HepG2 (cell line): ENCODE results near the gene MGLL. TPM values are rescaled to one million over a fixed set of nuclear protein-coding genes. Genes with fewer than 3 reads are reported as not detected.

Source experiments
- CCAR2 ChIP-seq: fragments of 200-400 bp; formaldehyde crosslinking; optimal IDR thresholded peaks from 2 replicates; pipeline ENCODE3; 2018; ENCODE audit warnings: low read depth, mild to moderate bottlenecking, low read length, moderate library complexity
- CHD4 ChIP-seq: fragments of 200-600 bp; sonication (generic); IDR thresholded peaks from 2 replicates; pipeline ENCODE4 v1.7.0; 2017; ENCODE audit warnings: mild to moderate bottlenecking, low read length, borderline replicate concordance
- FOXO1 ChIP-seq: sonication (generic); formaldehyde crosslinking; IDR thresholded peaks from 2 replicates; pipeline ENCODE4 v1.4.0; 2020; ENCODE audit warnings: missing genetic modification reagents
- GATAD1 ChIP-seq: IDR thresholded peaks from 2 replicates; pipeline ENCODE4 v1.6.1; 2016; ENCODE audit warnings: missing genetic modification reagents, missing compliant biosample characterization
- HNF4A ChIP-seq: sonication (generic); formaldehyde crosslinking; IDR thresholded peaks from 2 replicates; pipeline ENCODE4 v1.4.0; 2020; ENCODE audit warnings: missing genetic modification reagents
- KDM2A ChIP-seq: sonication (generic); formaldehyde crosslinking; IDR thresholded peaks from 2 replicates; pipeline ENCODE4 v1.4.0; 2020; ENCODE audit warnings: low read depth, missing genetic modification reagents, borderline replicate concordance
- MEIS1 ChIP-seq: sonication (generic); formaldehyde crosslinking; IDR thresholded peaks from 2 replicates; pipeline ENCODE4 v1.9.0; 2021; ENCODE audit warnings: mild to moderate bottlenecking, missing genetic modification reagents, moderate library complexity, borderline replicate concordance
- NFKB2 ChIP-seq: sonication (generic); formaldehyde crosslinking; IDR thresholded peaks from 2 replicates; pipeline ENCODE4 v1.4.0; 2020; ENCODE audit warnings: missing genetic modification reagents, borderline replicate concordance
- NPAS2 ChIP-seq: sonication (generic); formaldehyde crosslinking; IDR thresholded peaks from 2 replicates; pipeline ENCODE4 v1.8.0; 2022; ENCODE audit warnings: mild to moderate bottlenecking, missing genetic modification reagents, borderline replicate concordance
- NR2F1 ChIP-seq, 2 experiments: fragments of 450-650 bp in 1 of 2; formaldehyde crosslinking in 1 of 2; IDR thresholded peaks; 2 replicates each; pipeline versions ENCODE4 v1.5.0 to v1.6.1; 2016 to 2020; ENCODE audit warnings: mild to moderate bottlenecking in 1 of 2, missing compliant biosample characterization in 1 of 2, missing genetic modification reagents in 1 of 2, moderate library complexity in 1 of 2
- RORA ChIP-seq: sonication (generic); formaldehyde crosslinking; IDR thresholded peaks from 2 replicates; pipeline ENCODE4 v1.5.0; 2020; ENCODE audit warnings: mild to moderate bottlenecking, missing genetic modification reagents, moderate library complexity
- SCMH1 ChIP-seq: sonication (generic); formaldehyde crosslinking; IDR thresholded peaks from 2 replicates; pipeline ENCODE4 v1.9.0; 2021; ENCODE audit warnings: missing genetic modification reagents, mild to moderate bottlenecking, borderline replicate concordance
- SNAPC2 ChIP-seq: sonication (generic); formaldehyde crosslinking; IDR thresholded peaks from 2 replicates; pipeline ENCODE4 v1.8.1; 2022; ENCODE audit warnings: mild to moderate bottlenecking, missing genetic modification reagents
- SOX6 ChIP-seq, 2 experiments: fragments of 450-650 bp in 1 of 2; sonication (generic) in 1 of 2; formaldehyde crosslinking in 1 of 2; IDR thresholded peaks; 2 replicates each; pipeline versions ENCODE4 v1.4.0 to v1.6.1; 2017 to 2020; ENCODE audit warnings: antibody characterized with exemption in 1 of 2, mild to moderate bottlenecking in 1 of 2, missing genetic modification reagents in 1 of 2
- SRY ChIP-seq: sonication (generic); formaldehyde crosslinking; IDR thresholded peaks from 2 replicates; pipeline ENCODE4 v1.8.0; 2022; ENCODE audit warnings: mild to moderate bottlenecking, missing genetic modification reagents
- ZNF331 ChIP-seq: sonication (generic); formaldehyde crosslinking; IDR thresholded peaks from 2 replicates; pipeline ENCODE4 v1.4.0; 2020; ENCODE audit warnings: missing genetic modification reagents
- ZNF441 ChIP-seq: sonication (generic); formaldehyde crosslinking; IDR thresholded peaks from 2 replicates; pipeline ENCODE4 v1.7.0; 2021; ENCODE audit warnings: missing genetic modification reagents, borderline replicate concordance
- ZNF501 ChIP-seq: sonication (generic); formaldehyde crosslinking; IDR thresholded peaks from 2 replicates; pipeline ENCODE4 v1.5.1; 2020; ENCODE audit warnings: mild to moderate bottlenecking, moderate library complexity, missing genetic modification reagents
- ZNF792 ChIP-seq: IDR thresholded peaks from 2 replicates; pipeline ENCODE4 v1.6.1; 2016
- ZSCAN21 ChIP-seq: sonication (generic); formaldehyde crosslinking; IDR thresholded peaks from 2 replicates; pipeline ENCODE4 v1.8.0; 2022; ENCODE audit warnings: mild to moderate bottlenecking, missing genetic modification reagents, moderate library complexity, borderline replicate concordance
- polyA plus RNA-seq, 8 experiments: library from polyadenylated mRNA; depleted of rRNA in 3 of 8; stranded (reverse) in 7 of 8; unstranded in 1 of 8; fragments of >200 nt; fragmentation: Illumina TruSeq in 4 of 8; extraction: Trizol in 4 of 8; gene quantifications; 2 replicates each; pipeline versions ENCODE4 v1.2.1 to v1.2.3, GENCODE V29; 2011 to 2016; ENCODE audit warnings: low read depth in 4 of 8, missing spikeins in 1 of 8, mixed read lengths in 1 of 8; ENCODE audit not compliant: insufficient read depth in 1 of 8
- total RNA-seq, 5 experiments: library from RNA; depleted of rRNA; stranded (reverse); fragments of >200 nt; fragmentation: Illumina TruSeq; extraction: Trizol; gene quantifications; 2 replicates each; pipeline ENCODE4 v1.2.3, GENCODE V29; 2016; ENCODE audit warnings: low read depth in 1 of 5
- TF ChIP-seq, protein P1 (sequence below): sonication (generic); formaldehyde crosslinking; IDR thresholded peaks from 2 replicates; pipeline ENCODE4 v1.5.0; 2020; ENCODE audit warnings: missing genetic modification reagents
- TF ChIP-seq, protein P2 (sequence below): sonication (generic); formaldehyde crosslinking; IDR thresholded peaks from 2 replicates; pipeline ENCODE4 v1.4.0; 2020; ENCODE audit warnings: mild to moderate bottlenecking, missing genetic modification reagents, borderline replicate concordance

The MGLL gene
- total and polyA plus RNA-seq, 2 of the 13 experiments (the other 11 are each of a cell fraction or from before 2014, with no cell fraction given) = not detected

DNA sequence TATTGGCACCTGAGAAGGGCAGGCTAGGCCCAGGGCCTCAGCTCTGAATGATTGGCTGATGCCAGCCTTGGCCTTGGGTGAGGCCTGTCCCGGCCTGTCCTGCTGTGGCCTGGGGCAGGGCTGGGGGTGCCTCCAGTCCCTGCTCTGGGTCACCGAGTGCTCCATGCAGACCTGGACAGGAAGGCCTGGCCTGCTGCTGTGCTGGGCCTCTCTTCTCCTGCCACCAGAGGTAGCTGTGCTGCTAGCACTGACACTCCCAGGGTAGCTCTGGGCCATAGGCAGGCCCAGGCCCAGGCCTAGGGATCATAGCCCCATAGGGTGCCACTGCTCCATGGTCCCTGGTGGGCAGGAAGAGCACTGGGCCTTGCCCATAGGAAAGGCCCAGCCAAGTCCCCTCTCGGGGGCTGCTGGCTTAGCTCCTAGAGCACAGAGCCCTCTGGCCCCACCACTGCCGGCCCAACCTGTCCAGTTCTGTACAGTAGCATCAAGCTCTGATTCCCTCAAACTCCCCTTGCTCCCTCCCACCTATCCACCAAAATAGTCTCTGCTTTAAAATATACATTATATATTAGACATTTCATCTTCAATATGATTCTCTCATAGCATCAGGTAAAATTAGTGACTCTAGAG lies 131.4 kb downstream of the MGLL start (continued):
- TF ChIP-seq SOX6 (IDR thresholded peaks at IDR 0.05) = no peak
- TF ChIP-seq SOX6 (CRISPR knock-in tag; IDR thresholded peaks at IDR 0.05) = no peak
- no peak for TF ChIP-seq SRY
- no peak for TF ChIP-seq CCAR2
- TF ChIP-seq NPAS2 (CRISPR knock-in tag) = no peak
- TF ChIP-seq GATAD1 = no peak
- TF ChIP-seq ZNF501 (CRISPR knock-in tag) = no peak
- no peak for TF ChIP-seq ZSCAN21 (CRISPR knock-in tag)
- 0 out of 2 replicates have a peak, but pooled peaks have one; percentile 27 for TF ChIP-seq KDM2A (CRISPR knock-in tag)
- TF ChIP-seq FOXO1 = no peak
- no peak for TF ChIP-seq RORA (CRISPR knock-in tag)
- no peak for TF ChIP-seq NR2F1 (CRISPR knock-in tag; IDR thresholded peaks at IDR 0.05)
- no peak for TF ChIP-seq SNAPC2
- 0 out of 2 replicates have a peak, but pooled peaks have one; percentile 25 for TF ChIP-seq NFKB2 (CRISPR knock-in tag)
- TF ChIP-seq ZNF441 (CRISPR knock-in tag) = no peak
- TF ChIP-seq CHD4 = no peak
- TF ChIP-seq SCMH1 (CRISPR knock-in tag) = no peak
- TF ChIP-seq, protein P1, sequence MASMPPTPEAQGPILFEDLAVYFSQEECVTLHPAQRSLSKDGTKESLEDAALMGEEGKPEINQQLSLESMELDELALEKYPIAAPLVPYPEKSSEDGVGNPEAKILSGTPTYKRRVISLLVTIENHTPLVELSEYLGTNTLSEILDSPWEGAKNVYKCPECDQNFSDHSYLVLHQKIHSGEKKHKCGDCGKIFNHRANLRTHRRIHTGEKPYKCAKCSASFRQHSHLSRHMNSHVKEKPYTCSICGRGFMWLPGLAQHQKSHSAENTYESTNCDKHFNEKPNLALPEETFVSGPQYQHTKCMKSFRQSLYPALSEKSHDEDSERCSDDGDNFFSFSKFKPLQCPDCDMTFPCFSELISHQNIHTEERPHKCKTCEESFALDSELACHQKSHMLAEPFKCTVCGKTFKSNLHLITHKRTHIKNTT (CRISPR knock-in tag) = no peak
- no peak for TF ChIP-seq HNF4A (CRISPR knock-in tag)
- TF ChIP-seq ZNF792 (CRISPR knock-in tag) = no peak
- no peak for TF ChIP-seq MEIS1
- no peak for TF ChIP-seq ZNF331 (CRISPR knock-in tag)
- TF ChIP-seq, protein P2, sequence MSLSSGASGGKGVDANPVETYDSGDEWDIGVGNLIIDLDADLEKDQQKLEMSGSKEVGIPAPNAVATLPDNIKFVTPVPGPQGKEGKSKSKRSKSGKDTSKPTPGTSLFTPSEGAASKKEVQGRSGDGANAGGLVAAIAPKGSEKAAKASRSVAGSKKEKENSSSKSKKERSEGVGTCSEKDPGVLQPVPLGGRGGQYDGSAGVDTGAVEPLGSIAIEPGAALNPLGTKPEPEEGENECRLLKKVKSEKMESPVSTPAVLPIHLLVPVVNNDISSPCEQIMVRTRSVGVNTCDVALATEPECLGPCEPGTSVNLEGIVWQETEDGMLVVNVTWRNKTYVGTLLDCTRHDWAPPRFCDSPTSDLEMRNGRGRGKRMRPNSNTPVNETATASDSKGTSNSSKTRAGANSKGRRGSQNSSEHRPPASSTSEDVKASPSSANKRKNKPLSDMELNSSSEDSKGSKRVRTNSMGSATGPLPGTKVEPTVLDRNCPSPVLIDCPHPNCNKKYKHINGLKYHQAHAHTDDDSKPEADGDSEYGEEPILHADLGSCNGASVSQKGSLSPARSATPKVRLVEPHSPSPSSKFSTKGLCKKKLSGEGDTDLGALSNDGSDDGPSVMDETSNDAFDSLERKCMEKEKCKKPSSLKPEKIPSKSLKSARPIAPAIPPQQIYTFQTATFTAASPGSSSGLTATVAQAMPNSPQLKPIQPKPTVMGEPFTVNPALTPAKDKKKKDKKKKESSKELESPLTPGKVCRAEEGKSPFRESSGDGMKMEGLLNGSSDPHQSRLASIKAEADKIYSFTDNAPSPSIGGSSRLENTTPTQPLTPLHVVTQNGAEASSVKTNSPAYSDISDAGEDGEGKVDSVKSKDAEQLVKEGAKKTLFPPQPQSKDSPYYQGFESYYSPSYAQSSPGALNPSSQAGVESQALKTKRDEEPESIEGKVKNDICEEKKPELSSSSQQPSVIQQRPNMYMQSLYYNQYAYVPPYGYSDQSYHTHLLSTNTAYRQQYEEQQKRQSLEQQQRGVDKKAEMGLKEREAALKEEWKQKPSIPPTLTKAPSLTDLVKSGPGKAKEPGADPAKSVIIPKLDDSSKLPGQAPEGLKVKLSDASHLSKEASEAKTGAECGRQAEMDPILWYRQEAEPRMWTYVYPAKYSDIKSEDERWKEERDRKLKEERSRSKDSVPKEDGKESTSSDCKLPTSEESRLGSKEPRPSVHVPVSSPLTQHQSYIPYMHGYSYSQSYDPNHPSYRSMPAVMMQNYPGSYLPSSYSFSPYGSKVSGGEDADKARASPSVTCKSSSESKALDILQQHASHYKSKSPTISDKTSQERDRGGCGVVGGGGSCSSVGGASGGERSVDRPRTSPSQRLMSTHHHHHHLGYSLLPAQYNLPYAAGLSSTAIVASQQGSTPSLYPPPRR (CRISPR knock-in tag) = no peak
